ENCODE data around the gene DMD. TPM values are rescaled to one million over a fixed set of nuclear protein-coding genes. Genes with fewer than 3 reads are reported as not detected.

Gene DMD
- total RNA-seq, 1 donor from 2014 or later, result 23.9 TPM

DNA sequence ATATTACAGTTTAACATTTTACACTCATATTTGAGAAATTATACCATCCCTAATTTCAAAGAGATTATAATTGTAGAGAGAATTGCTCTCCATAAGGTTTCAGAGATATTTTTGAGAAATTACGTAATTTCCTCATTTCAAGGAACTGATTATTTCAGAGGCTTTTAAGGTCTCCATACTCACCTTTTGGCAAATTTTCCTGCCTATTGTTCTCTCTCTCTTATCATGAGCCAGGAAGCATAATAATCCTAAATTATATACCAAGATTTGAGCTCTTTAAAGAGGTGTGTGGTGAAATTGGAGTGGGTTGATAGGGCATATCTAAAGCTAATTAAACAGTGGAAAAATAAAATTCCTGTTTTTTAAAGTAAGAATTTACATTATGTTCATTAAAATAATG is 1890.6 kb downstream of the DMD start:
- no peaks in the 10 kb centered on the region for H3K27me3 Mint-ChIP-seq
- TF ChIP-seq, protein P1, sequence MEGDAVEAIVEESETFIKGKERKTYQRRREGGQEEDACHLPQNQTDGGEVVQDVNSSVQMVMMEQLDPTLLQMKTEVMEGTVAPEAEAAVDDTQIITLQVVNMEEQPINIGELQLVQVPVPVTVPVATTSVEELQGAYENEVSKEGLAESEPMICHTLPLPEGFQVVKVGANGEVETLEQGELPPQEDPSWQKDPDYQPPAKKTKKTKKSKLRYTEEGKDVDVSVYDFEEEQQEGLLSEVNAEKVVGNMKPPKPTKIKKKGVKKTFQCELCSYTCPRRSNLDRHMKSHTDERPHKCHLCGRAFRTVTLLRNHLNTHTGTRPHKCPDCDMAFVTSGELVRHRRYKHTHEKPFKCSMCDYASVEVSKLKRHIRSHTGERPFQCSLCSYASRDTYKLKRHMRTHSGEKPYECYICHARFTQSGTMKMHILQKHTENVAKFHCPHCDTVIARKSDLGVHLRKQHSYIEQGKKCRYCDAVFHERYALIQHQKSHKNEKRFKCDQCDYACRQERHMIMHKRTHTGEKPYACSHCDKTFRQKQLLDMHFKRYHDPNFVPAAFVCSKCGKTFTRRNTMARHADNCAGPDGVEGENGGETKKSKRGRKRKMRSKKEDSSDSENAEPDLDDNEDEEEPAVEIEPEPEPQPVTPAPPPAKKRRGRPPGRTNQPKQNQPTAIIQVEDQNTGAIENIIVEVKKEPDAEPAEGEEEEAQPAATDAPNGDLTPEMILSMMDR (IDR thresholded peaks at IDR 0.05; ENCODE audit: unreplicated experiment), result no peak
- H3K9me3 Mint-ChIP-seq (ENCODE audit: low read depth), result peaks cover 14% of the 10 kb centered on the region
- no peak overlapping the region for H3K27ac Mint-ChIP-seq
- peaks cover 1% of the 10 kb centered on the region for H3K36me3 Mint-ChIP-seq (ENCODE audit: insufficient read depth)
- H3K4me3 Mint-ChIP-seq (ENCODE audit: low read depth), result no peak overlapping the region
- H3K4me1 Mint-ChIP-seq (ENCODE audit: low read depth), result peaks cover 18% of the 10 kb centered on the region
- DNase-seq (ENCODE audit: low spot score, unreplicated experiment), result no peak

DNA sequence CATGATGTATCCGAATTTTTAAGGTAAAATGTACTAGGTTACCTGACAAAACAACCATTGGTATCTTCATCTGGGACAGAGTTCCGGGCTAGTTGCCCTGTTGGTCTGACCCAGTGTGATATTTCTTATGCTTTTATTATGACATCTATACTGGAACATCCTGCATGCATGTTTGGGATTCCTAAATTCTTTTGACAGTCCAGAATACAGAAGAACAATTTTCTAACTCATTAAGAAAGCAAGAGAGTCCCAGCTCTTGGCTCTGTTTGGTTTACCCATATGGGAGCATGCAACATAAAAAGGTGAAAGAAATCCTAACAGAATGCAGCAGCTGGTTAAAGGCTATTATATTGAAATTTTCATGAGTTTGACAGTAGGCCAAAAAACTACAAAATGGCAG is 1891.8 kb downstream of the DMD start:
- H3K4me1 Mint-ChIP-seq (ENCODE audit: low read depth), result peaks cover 19% of the 10 kb centered on the region
- no peak overlapping the region for H3K27ac Mint-ChIP-seq
- no peak overlapping the region for H3K4me3 Mint-ChIP-seq (ENCODE audit: low read depth)
- TF ChIP-seq, protein P1 (IDR thresholded peaks at IDR 0.05; ENCODE audit: unreplicated experiment), result no peak
- DNase-seq (ENCODE audit: low spot score, unreplicated experiment), result no peak
- H3K9me3 Mint-ChIP-seq (ENCODE audit: low read depth), result peaks cover 14% of the 10 kb centered on the region
- H3K27me3 Mint-ChIP-seq, result no peaks in the 10 kb centered on the region
- peaks cover 1% of the 10 kb centered on the region for H3K36me3 Mint-ChIP-seq (ENCODE audit: insufficient read depth)

DNA sequence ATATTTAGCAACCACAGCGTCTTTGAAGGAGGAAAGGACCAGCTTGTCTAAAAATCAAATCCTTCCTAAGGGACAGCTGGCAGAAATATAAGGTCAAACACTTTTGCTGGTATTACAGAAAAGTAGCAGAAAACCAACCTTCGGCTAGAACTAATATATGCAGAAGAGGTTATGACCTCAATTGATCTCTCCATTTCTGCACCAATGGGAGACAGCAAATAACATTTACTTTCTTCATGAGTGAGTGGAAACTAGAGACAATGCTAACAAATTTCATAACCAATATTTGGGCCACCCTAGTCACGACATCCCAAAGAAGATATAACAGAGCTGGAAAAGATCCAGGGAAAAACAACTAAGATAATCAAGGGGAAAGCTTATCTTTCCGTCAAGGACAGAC is 1892.5 kb downstream of the DMD start:
- TF ChIP-seq, protein P1 (IDR thresholded peaks at IDR 0.05; ENCODE audit: unreplicated experiment), result no peak
- H3K27ac Mint-ChIP-seq, result no peak overlapping the region
- H3K4me3 Mint-ChIP-seq (ENCODE audit: low read depth), result no peak overlapping the region
- no peaks in the 10 kb centered on the region for H3K27me3 Mint-ChIP-seq
- peaks cover 22% of the 10 kb centered on the region for H3K4me1 Mint-ChIP-seq (ENCODE audit: low read depth)
- peaks cover 1% of the 10 kb centered on the region for H3K36me3 Mint-ChIP-seq (ENCODE audit: insufficient read depth)
- no peak for DNase-seq (ENCODE audit: low spot score, unreplicated experiment)
- peaks cover 14% of the 10 kb centered on the region for H3K9me3 Mint-ChIP-seq (ENCODE audit: low read depth)

DNA sequence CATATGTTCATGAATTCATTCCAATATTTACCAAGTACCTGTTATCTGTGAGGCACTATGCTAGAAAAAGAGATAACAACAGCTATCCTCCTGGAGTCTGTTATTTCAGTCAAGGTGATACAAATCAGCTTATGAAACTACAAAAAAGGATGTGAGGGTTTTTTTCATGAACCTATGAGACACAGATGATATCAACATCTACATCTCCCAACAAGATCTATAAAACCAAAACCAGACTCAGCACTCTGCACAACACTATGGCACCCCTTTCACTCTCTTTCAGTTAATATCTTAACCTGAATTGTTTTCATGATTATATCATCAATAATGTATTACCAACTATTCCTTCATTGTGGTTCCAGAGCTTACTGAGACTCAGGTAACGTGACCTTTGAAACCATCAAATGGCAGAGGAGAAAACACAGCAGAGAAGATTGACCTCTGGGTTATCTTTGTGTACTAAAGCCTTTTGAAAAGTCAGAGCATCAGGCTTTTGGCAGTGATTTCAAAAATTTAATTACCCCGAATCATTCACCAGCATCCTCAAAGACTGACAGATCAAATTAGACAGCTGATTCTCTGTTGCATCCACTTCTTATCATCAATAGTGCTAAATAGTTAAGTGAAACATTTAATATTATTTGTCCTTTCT is 1894.9 kb downstream of the DMD start:
- Mint-ChIP-seq H3K27ac (no peak overlapping the region), H3K4me3 (ENCODE audit: low read depth) (no peak overlapping the region), H3K4me1 (ENCODE audit: low read depth) (peaks cover 15% of the 10 kb centered on the region), H3K36me3 (ENCODE audit: insufficient read depth) (peaks cover 1% of the 10 kb centered on the region), H3K9me3 (ENCODE audit: low read depth) (peaks cover 17% of the 10 kb centered on the region), H3K27me3 (no peaks in the 10 kb centered on the region)
- TF ChIP-seq, protein P1 (IDR thresholded peaks at IDR 0.05; ENCODE audit: unreplicated experiment), result no peak
- no peak for DNase-seq (ENCODE audit: low spot score, unreplicated experiment)

DNA sequence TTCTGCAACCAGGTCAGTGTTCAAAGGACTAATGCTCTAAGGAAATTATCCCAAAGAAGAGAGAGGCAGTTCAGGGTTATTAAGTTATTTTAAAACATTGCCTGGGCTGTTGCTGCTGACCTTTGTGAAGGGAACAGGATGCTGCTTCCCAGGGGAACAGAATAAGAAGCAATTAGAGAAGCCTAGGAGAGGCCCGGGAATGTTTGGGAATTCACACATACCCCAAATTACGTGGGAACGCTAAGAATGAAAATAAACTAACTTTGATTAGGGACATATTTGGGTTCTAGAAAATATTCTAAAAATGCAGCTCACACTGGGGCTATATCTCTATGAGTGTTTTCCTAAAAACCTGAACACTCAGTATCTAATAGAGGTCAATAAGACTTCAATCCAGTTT is 1896.4 kb downstream of the DMD start:
- Mint-ChIP-seq H3K36me3 (ENCODE audit: insufficient read depth) (peaks cover under 1% of the 10 kb centered on the region), H3K4me1 (ENCODE audit: low read depth) (peaks cover 15% of the 10 kb centered on the region), H3K27me3 (no peaks in the 10 kb centered on the region), H3K27ac (no peak overlapping the region), H3K9me3 (ENCODE audit: low read depth) (peaks cover 20% of the 10 kb centered on the region), H3K4me3 (ENCODE audit: low read depth) (no peak overlapping the region)
- DNase-seq (ENCODE audit: low spot score, unreplicated experiment), result no peak
- TF ChIP-seq, protein P1 (IDR thresholded peaks at IDR 0.05; ENCODE audit: unreplicated experiment), result no peak
